ENCODE measurements around the gene GHR. TPM values are rescaled to one million over a fixed set of nuclear protein-coding genes. Genes with fewer than 3 reads are reported as not detected.

GHR gene
- total RNA-seq, 1 donor from 2014 or later: 2.3 TPM

GRCh38 chr5:42429694-42430093, 6.5 kb downstream of the GHR start:
- Mint-ChIP-seq H3K4me1 (ENCODE audit: low read depth, unreplicated experiment) (no peaks in the 10 kb centered on the region), H3K36me3 (ENCODE audit: low read depth, unreplicated experiment) (peaks cover 2% of the 10 kb centered on the region), H3K27ac (ENCODE audit: unreplicated experiment) (no peak overlapping the region), H3K27me3 (ENCODE audit: low read depth, unreplicated experiment) (peaks cover 3% of the 10 kb centered on the region), H3K4me3 (ENCODE audit: unreplicated experiment) (no peak overlapping the region), H3K9me3 (ENCODE audit: unreplicated experiment) (peaks cover 6% of the 10 kb centered on the region)
- H4K20me1 ChIP-seq (ENCODE audit: insufficient read depth, low read length): peaks cover 6% of the 10 kb centered on the region
- H3K4me2 ChIP-seq (ENCODE audit: low read length): no peak overlapping the region
- H3K9ac ChIP-seq (ENCODE audit: low read length): no peak overlapping the region
- no peaks in the 10 kb centered on the region for H3K27me3 ChIP-seq (ENCODE audit: insufficient read depth, low read length)
- H3K79me2 ChIP-seq (ENCODE audit: insufficient read depth, low read length): no peaks in the 10 kb centered on the region
- no peak overlapping the region for H2AFZ ChIP-seq (ENCODE audit: low read depth, low read length)
- no peak for FAIRE-seq
- no peak overlapping the region for H3K4me3 ChIP-seq (ENCODE audit: insufficient read depth, low read depth, low read length)
- no peak for DNase-seq (ENCODE audit: low read depth)
- peaks cover 3% of the 10 kb centered on the region for H3K4me1 ChIP-seq (ENCODE audit: insufficient read depth, low read length)
- no peak for TF ChIP-seq EZH2 (IDR thresholded peaks at IDR 0.05; ENCODE audit: insufficient read depth, low read length)
- no peak for TF ChIP-seq CTCF (IDR thresholded peaks at IDR 0.05; ENCODE audit: insufficient read depth, low read depth, low read length)
- no peaks in the 10 kb centered on the region for H3K9me3 ChIP-seq (ENCODE audit: insufficient read depth, low read depth, low read length)
- H3K36me3 ChIP-seq (ENCODE audit: insufficient read depth, low read length): no peaks in the 10 kb centered on the region
- no peak overlapping the region for H3K27ac ChIP-seq (ENCODE audit: low read depth, low read length)

GRCh38 chr5:42434047-42434724, 10.9 kb downstream of the GHR start:
- Histone ChIP-seq H2AFZ (ENCODE audit: low read depth, low read length) (no peak overlapping the region), H3K4me3 (ENCODE audit: insufficient read depth, low read depth, low read length) (no peak overlapping the region), H3K79me2 (ENCODE audit: insufficient read depth, low read length) (no peaks in the 10 kb centered on the region), H4K20me1 (ENCODE audit: insufficient read depth, low read length) (no peaks in the 10 kb centered on the region), H3K27me3 (ENCODE audit: insufficient read depth, low read length) (no peaks in the 10 kb centered on the region), H3K9me3 (ENCODE audit: insufficient read depth, low read depth, low read length) (no peaks in the 10 kb centered on the region), H3K4me1 (ENCODE audit: insufficient read depth, low read length) (no peaks in the 10 kb centered on the region), H3K36me3 (ENCODE audit: insufficient read depth, low read length) (no peaks in the 10 kb centered on the region), H3K27ac (ENCODE audit: low read depth, low read length) (no peak overlapping the region), H3K9ac (ENCODE audit: low read length) (no peak overlapping the region), H3K4me2 (ENCODE audit: low read length) (no peak overlapping the region)
- Mint-ChIP-seq H3K36me3 (ENCODE audit: low read depth, unreplicated experiment) (no peaks in the 10 kb centered on the region), H3K4me3 (ENCODE audit: unreplicated experiment) (no peak overlapping the region), H3K9me3 (ENCODE audit: unreplicated experiment) (no peaks in the 10 kb centered on the region), H3K27me3 (ENCODE audit: low read depth, unreplicated experiment) (no peaks in the 10 kb centered on the region), H3K4me1 (ENCODE audit: low read depth, unreplicated experiment) (no peaks in the 10 kb centered on the region), H3K27ac (ENCODE audit: unreplicated experiment) (no peak overlapping the region)
- TF ChIP-seq EZH2 (IDR thresholded peaks at IDR 0.05; ENCODE audit: insufficient read depth, low read length) (no peak), CTCF (IDR thresholded peaks at IDR 0.05; ENCODE audit: insufficient read depth, low read depth, low read length) (no peak)
- FAIRE-seq (no peak), DNase-seq (ENCODE audit: low read depth) (no peak)

DNA sequence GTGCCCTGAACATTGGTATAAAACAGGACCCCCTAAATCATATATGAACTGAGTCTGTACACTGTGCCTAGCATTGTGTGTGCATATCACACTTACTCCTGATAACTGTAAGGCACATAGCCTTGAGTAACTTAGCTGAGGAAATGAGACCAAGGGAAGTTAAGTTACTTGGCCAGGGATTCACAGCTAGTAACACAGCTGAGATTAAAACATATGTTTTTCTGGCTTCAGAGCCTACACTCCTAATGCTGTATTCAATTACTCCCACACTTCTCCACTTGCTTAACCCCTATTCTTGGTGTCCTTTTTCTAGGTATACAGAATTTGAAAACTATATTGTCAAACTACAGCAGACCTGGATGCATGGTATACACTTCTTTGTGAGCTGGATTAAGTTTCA, 12.8 kb downstream of the GHR start:
- Histone ChIP-seq H3K27ac (ENCODE audit: low read depth, low read length) (no peak overlapping the region), H3K4me3 (ENCODE audit: insufficient read depth, low read depth, low read length) (no peak overlapping the region), H3K36me3 (ENCODE audit: insufficient read depth, low read length) (no peaks in the 10 kb centered on the region), H3K79me2 (ENCODE audit: insufficient read depth, low read length) (no peaks in the 10 kb centered on the region), H3K4me1 (ENCODE audit: insufficient read depth, low read length) (no peaks in the 10 kb centered on the region), H3K27me3 (ENCODE audit: insufficient read depth, low read length) (no peaks in the 10 kb centered on the region), H3K9ac (ENCODE audit: low read length) (no peak overlapping the region), H3K9me3 (ENCODE audit: insufficient read depth, low read depth, low read length) (no peaks in the 10 kb centered on the region), H4K20me1 (ENCODE audit: insufficient read depth, low read length) (no peaks in the 10 kb centered on the region), H3K4me2 (ENCODE audit: low read length) (no peak overlapping the region), H2AFZ (ENCODE audit: low read depth, low read length) (no peak overlapping the region)
- no peaks in the 10 kb centered on the region for H3K36me3 Mint-ChIP-seq (ENCODE audit: low read depth, unreplicated experiment)
- TF ChIP-seq CTCF (IDR thresholded peaks at IDR 0.05; ENCODE audit: insufficient read depth, low read depth, low read length): no peak
- no peak for TF ChIP-seq EZH2 (IDR thresholded peaks at IDR 0.05; ENCODE audit: insufficient read depth, low read length)
- no peaks in the 10 kb centered on the region for H3K9me3 Mint-ChIP-seq (ENCODE audit: unreplicated experiment)
- DNase-seq (ENCODE audit: low read depth) (no peak), FAIRE-seq (no peak)
- no peak overlapping the region for H3K4me3 Mint-ChIP-seq (ENCODE audit: unreplicated experiment)
- no peak overlapping the region for H3K27ac Mint-ChIP-seq (ENCODE audit: unreplicated experiment)
- H3K4me1 Mint-ChIP-seq (ENCODE audit: low read depth, unreplicated experiment): no peaks in the 10 kb centered on the region
- no peaks in the 10 kb centered on the region for H3K27me3 Mint-ChIP-seq (ENCODE audit: low read depth, unreplicated experiment)
